Measurements from ENCODE around the gene C9orf50.
A peak's percentile ranks its signal among the peaks of the same experiment; 100 is the strongest.

C9orf50 gene

DNA sequence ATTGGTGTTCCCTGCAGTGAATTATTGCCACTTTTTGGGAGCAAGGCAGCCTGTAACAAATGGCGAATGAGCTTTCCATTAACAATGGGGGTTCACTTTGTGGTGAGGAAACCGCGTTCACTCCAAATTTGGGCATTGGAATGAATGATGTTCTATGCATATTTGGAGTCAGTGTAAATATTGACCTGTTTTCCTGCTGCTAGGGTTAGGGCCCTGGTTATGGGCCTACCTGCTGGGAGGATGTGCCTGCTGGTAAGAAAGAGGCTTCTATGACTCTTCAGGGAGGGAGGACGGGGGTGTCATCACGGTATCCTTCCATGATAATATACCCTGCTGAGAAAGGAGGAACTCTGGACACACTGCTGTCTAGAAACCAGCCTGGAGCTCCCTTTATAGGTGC is 29.0 kb downstream of the C9orf50 start:
- Histone ChIP-seq H3K9me3 (ENCODE audit: control insufficient read depth, low read length) (no peaks in the 10 kb centered on the region), H3K27me3 (ENCODE audit: control insufficient read depth, insufficient read depth, low read length, poor library complexity, severe bottlenecking) (peaks cover 3% of the 10 kb centered on the region), H3K4me1 (ENCODE audit: control insufficient read depth, insufficient read depth, low read length) (peaks cover 47% of the 10 kb centered on the region), H3K36me3 (ENCODE audit: control insufficient read depth, insufficient read depth, low read length) (no peaks in the 10 kb centered on the region), H3K27ac (ENCODE audit: insufficient read depth, low read depth, low read length, poor library complexity, severe bottlenecking) (no peak overlapping the region), H3K4me3 (ENCODE audit: insufficient read depth, low read depth, low read length) (no peak overlapping the region)
- WGBS, 2 experiments = 42 to 43% methylated on average over 5 of the region's 5 CpGs

DNA sequence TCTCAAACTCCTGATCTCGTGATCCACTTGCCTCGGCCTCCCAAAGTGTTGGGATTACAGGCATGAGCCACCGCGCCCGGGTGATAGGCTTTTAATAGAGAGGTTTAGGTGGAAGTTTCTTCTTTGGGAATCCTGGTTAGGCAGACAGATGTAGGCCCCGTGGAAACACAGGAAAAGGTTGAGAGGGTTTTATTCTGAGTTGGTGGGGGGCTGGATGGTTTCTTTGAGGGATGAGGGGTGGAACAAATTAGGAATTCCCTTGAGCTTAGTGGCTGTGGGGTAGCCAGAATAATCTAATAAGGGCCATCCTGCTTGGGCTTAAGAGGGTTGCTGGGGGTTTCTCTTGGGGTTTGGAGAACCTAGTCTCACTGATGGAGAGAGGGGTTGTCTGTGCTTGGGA is 30.4 kb downstream of the C9orf50 start:
- 49 to 61% methylated on average over 6 of the region's 6 CpGs for WGBS, 2 experiments
- peak overlapping the region; percentile 38 for H3K27ac ChIP-seq (ENCODE audit: insufficient read depth, low read depth, low read length, poor library complexity, severe bottlenecking)
- no peaks in the 10 kb centered on the region for H3K9me3 ChIP-seq (ENCODE audit: control insufficient read depth, low read length)
- peaks cover 3% of the 10 kb centered on the region for H3K27me3 ChIP-seq (ENCODE audit: control insufficient read depth, insufficient read depth, low read length, poor library complexity, severe bottlenecking)
- H3K4me3 ChIP-seq (ENCODE audit: insufficient read depth, low read depth, low read length) = no peak overlapping the region
- H3K36me3 ChIP-seq (ENCODE audit: control insufficient read depth, insufficient read depth, low read length) = no peaks in the 10 kb centered on the region
- peaks cover 39% of the 10 kb centered on the region for H3K4me1 ChIP-seq (ENCODE audit: control insufficient read depth, insufficient read depth, low read length)

DNA sequence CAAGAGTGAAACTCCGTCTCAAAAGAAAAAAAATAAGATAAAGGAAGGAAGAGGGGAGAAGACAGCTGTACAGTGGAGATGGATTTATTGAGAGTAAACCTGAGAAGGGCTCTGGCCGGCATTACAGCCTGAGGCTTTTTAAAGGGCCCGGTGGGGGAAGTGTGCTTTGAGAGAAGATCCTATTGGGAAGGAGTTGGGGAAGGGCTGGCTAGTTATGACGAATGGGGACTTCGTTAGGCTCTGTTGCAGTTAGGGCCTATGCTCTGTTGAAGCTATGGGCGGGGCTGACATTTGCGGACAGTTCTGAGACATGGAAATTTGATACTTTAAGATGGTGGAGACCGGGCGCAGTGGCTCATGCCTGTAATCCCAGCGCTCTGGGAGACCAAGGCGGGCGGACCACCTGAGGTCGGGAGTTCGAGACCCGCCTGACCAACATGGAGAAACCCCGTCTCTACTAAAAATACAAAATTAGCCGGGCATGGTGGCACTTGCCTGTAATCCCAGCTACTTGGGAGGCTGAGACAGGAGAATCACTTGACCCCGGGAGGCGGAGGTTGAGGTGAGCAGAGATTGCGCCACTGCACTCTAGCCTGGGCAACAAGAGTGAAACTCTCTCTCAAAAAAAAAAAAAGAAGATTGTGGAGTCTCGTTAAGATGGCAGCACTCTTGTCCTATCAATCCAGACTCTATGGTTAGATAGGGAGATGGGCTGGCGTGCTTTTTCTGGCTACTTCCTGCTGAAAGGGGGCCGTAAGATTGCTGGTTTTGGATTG is 33.2 kb downstream of the C9orf50 start:
- H3K27ac ChIP-seq (ENCODE audit: insufficient read depth, low read depth, low read length, poor library complexity, severe bottlenecking) = no peak overlapping the region
- no peaks in the 10 kb centered on the region for H3K9me3 ChIP-seq (ENCODE audit: control insufficient read depth, low read length)
- no peaks in the 10 kb centered on the region for H3K27me3 ChIP-seq (ENCODE audit: control insufficient read depth, insufficient read depth, low read length, poor library complexity, severe bottlenecking)
- H3K36me3 ChIP-seq (ENCODE audit: control insufficient read depth, insufficient read depth, low read length) = no peaks in the 10 kb centered on the region
- WGBS, 2 experiments = 85 to 87% methylated on average over 23 of the region's 23 CpGs
- H3K4me1 ChIP-seq (ENCODE audit: control insufficient read depth, insufficient read depth, low read length) = peaks cover 28% of the 10 kb centered on the region
- no peak overlapping the region for H3K4me3 ChIP-seq (ENCODE audit: insufficient read depth, low read depth, low read length)

DNA sequence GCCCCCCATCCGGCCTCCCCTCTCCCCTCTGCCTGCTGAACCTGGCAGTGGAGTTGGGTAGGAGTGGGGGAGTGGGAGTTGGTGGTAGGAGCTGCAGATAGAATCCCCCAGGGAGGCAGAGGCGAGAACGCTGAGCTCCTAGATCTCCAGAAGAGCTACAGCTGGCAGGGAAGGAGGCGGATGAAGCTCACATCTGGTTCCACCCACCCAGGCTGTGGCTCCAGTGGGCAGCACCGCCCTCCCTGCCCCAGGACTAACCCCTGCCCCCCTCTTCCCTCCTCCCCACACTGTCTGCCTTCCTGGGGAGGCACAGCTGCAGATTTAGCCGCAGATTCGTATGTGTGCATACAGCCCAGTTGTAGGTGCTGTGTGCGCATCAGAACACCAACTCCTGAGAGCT is 34.2 kb downstream of the C9orf50 start:
- Histone ChIP-seq H3K9me3 (ENCODE audit: control insufficient read depth, low read length) (no peaks in the 10 kb centered on the region), H3K4me1 (ENCODE audit: control insufficient read depth, insufficient read depth, low read length) (peaks cover 21% of the 10 kb centered on the region), H3K36me3 (ENCODE audit: control insufficient read depth, insufficient read depth, low read length) (no peaks in the 10 kb centered on the region), H3K4me3 (ENCODE audit: insufficient read depth, low read depth, low read length) (no peak overlapping the region), H3K27me3 (ENCODE audit: control insufficient read depth, insufficient read depth, low read length, poor library complexity, severe bottlenecking) (no peaks in the 10 kb centered on the region), H3K27ac (ENCODE audit: insufficient read depth, low read depth, low read length, poor library complexity, severe bottlenecking) (no peak overlapping the region)
- WGBS, 2 experiments = 81% methylated on average over 8 of the region's 8 CpGs

DNA sequence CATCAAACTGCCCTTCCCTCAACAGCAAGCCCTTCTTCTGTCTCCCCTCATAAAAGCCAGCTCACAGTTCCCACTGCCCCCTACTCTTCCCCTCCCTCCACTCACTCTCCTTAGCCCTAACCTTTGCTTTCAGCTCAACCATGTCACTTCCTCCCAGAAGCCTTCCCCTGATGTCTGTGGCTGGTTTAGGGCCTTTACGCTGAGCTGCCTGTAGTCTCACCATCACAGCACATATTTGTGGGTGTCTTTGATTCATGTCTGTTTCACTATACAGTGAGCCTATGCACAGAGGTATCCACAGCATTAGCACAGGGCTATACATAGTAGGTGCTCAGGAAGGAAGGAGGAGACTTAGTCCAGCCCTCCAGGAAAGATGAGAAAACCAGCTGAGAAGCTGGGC is 34.7 kb downstream of the C9orf50 start:
- Histone ChIP-seq H3K9me3 (ENCODE audit: control insufficient read depth, low read length) (no peaks in the 10 kb centered on the region), H3K36me3 (ENCODE audit: control insufficient read depth, insufficient read depth, low read length) (no peaks in the 10 kb centered on the region), H3K27me3 (ENCODE audit: control insufficient read depth, insufficient read depth, low read length, poor library complexity, severe bottlenecking) (no peaks in the 10 kb centered on the region), H3K4me1 (ENCODE audit: control insufficient read depth, insufficient read depth, low read length) (peaks cover 20% of the 10 kb centered on the region), H3K4me3 (ENCODE audit: insufficient read depth, low read depth, low read length) (no peak overlapping the region), H3K27ac (ENCODE audit: insufficient read depth, low read depth, low read length, poor library complexity, severe bottlenecking) (no peak overlapping the region)
- WGBS, 2 experiments = 86 to 100% methylated on average over 1 of the region's 1 CpG

DNA sequence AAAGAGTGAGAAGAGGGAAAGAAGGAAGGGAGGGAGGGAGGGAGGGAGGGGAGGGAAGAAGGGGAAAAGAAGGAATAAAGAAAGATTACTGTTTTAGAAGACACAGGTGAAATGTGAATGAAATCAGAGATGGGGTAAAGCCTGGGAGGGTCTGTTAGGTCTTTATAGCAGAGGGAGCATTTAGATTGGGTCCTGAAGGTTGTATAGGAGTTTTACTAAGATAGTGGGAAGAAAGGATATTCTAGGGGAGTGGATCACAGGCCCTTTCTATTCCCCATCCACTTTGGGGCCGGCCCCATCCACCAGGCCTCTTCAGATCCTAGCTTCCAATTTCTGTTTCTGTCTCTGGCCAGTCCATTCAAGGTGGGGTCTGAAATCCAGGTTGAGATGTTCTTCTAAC is 35.5 kb downstream of the C9orf50 start:
- peaks cover 14% of the 10 kb centered on the region for H3K4me1 ChIP-seq (ENCODE audit: control insufficient read depth, insufficient read depth, low read length)
- no peak overlapping the region for H3K4me3 ChIP-seq (ENCODE audit: insufficient read depth, low read depth, low read length)
- no peaks in the 10 kb centered on the region for H3K9me3 ChIP-seq (ENCODE audit: control insufficient read depth, low read length)
- H3K27me3 ChIP-seq (ENCODE audit: control insufficient read depth, insufficient read depth, low read length, poor library complexity, severe bottlenecking) = no peaks in the 10 kb centered on the region
- WGBS, 2 experiments = 92 to 100% methylated on average over 1 of the region's 1 CpG
- no peaks in the 10 kb centered on the region for H3K36me3 ChIP-seq (ENCODE audit: control insufficient read depth, insufficient read depth, low read length)
- H3K27ac ChIP-seq (ENCODE audit: insufficient read depth, low read depth, low read length, poor library complexity, severe bottlenecking) = no peak overlapping the region

DNA sequence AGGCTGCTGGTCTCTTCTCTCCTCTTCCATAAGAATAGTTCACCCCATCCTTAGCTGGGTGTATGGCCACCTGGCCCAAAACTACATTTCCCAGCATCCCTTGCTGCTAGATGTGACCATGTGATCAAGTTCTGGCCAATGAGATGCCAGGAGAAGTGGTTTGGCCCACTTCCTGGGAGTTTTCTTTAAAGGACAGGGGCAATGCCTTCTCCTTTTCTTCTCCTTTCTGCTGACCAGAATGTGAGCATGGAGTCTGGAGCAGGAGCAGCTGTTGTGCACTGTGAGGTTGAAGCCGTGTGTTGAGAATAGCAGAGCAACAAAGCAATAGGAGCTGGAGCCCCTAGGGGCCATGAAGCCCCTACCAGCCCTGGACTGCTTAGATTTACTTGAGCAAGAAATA is 36.8 kb downstream of the C9orf50 start:
- no peaks in the 10 kb centered on the region for H3K9me3 ChIP-seq (ENCODE audit: control insufficient read depth, low read length)
- H3K4me3 ChIP-seq (ENCODE audit: insufficient read depth, low read depth, low read length) = no peak overlapping the region
- H3K4me1 ChIP-seq (ENCODE audit: control insufficient read depth, insufficient read depth, low read length) = peaks cover 6% of the 10 kb centered on the region
- 76 to 84% methylated on average over 1 of the region's 1 CpG for WGBS, 2 experiments
- H3K27ac ChIP-seq (ENCODE audit: insufficient read depth, low read depth, low read length, poor library complexity, severe bottlenecking) = no peak overlapping the region
- H3K36me3 ChIP-seq (ENCODE audit: control insufficient read depth, insufficient read depth, low read length) = no peaks in the 10 kb centered on the region
- no peaks in the 10 kb centered on the region for H3K27me3 ChIP-seq (ENCODE audit: control insufficient read depth, insufficient read depth, low read length, poor library complexity, severe bottlenecking)

DNA sequence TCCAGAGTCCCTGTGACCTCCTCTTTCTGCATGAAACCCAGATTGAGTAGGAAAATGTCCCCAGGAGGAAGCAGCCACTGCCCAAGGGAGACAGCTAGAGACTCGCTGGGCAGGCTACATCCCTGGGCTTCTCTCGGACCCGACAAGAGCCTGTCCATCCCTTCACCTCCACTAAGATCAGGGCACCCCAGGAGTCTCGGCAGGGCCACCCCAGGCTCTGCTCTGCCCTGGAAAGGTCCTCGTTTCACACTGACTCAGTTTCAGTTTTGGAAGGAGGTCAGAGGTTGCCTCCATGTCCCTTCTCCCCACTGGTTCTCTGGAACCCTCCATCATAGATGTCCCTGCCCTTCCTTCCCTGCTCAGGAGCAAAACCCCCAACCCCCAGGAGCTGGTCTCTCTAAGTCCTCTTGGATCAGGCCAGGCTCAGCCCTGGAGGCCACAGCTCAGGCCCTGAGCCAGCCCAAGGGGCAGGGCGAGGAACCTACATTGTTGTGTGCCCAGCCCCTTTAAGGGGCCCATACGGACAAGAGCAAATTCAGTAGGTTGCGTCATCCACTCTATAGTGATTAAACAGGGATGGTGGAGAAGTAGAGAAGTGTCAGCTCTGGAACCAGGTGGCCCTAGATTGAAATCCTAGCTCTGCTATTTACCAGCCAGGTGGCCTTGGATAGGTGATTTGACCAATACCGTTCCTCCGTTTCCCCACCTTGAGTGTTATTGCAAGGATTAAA is 37.4 kb downstream of the C9orf50 start:
- H3K36me3 ChIP-seq (ENCODE audit: control insufficient read depth, insufficient read depth, low read length) = no peaks in the 10 kb centered on the region
- H3K27me3 ChIP-seq (ENCODE audit: control insufficient read depth, insufficient read depth, low read length, poor library complexity, severe bottlenecking) = no peaks in the 10 kb centered on the region
- H3K9me3 ChIP-seq (ENCODE audit: control insufficient read depth, low read length) = no peaks in the 10 kb centered on the region
- peaks cover 5% of the 10 kb centered on the region for H3K4me1 ChIP-seq (ENCODE audit: control insufficient read depth, insufficient read depth, low read length)
- H3K4me3 ChIP-seq (ENCODE audit: insufficient read depth, low read depth, low read length) = no peak overlapping the region
- H3K27ac ChIP-seq (ENCODE audit: insufficient read depth, low read depth, low read length, poor library complexity, severe bottlenecking) = no peak overlapping the region
- 81 to 82% methylated on average over 9 to 10 of the region's 10 CpGs for WGBS, 2 experiments

DNA sequence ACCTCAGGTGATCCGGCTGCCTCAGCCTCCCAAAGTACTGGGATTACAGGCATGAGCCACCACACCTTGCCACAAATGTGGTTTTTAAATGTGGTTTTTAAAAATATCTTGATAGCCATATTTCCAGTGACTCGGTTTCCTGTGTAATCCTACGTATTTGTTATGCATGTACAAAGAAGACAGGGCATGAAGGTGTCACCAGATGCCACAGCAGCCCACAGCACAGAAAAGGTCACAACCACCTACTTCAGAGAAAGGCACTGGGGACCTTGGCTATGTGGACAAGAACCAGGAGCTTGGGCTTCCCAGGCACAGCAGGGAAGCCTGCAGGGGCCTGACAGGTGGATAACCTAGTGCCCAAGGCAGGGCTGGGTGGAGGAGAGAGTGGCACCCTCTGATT is 38.0 kb downstream of the C9orf50 start:
- Histone ChIP-seq H3K36me3 (ENCODE audit: control insufficient read depth, insufficient read depth, low read length) (no peaks in the 10 kb centered on the region), H3K27me3 (ENCODE audit: control insufficient read depth, insufficient read depth, low read length, poor library complexity, severe bottlenecking) (no peaks in the 10 kb centered on the region), H3K4me1 (ENCODE audit: control insufficient read depth, insufficient read depth, low read length) (peaks cover 6% of the 10 kb centered on the region), H3K27ac (ENCODE audit: insufficient read depth, low read depth, low read length, poor library complexity, severe bottlenecking) (no peak overlapping the region), H3K9me3 (ENCODE audit: control insufficient read depth, low read length) (no peaks in the 10 kb centered on the region), H3K4me3 (ENCODE audit: insufficient read depth, low read depth, low read length) (no peak overlapping the region)
- 89 to 96% methylated on average over 3 of the region's 3 CpGs for WGBS, 2 experiments

DNA sequence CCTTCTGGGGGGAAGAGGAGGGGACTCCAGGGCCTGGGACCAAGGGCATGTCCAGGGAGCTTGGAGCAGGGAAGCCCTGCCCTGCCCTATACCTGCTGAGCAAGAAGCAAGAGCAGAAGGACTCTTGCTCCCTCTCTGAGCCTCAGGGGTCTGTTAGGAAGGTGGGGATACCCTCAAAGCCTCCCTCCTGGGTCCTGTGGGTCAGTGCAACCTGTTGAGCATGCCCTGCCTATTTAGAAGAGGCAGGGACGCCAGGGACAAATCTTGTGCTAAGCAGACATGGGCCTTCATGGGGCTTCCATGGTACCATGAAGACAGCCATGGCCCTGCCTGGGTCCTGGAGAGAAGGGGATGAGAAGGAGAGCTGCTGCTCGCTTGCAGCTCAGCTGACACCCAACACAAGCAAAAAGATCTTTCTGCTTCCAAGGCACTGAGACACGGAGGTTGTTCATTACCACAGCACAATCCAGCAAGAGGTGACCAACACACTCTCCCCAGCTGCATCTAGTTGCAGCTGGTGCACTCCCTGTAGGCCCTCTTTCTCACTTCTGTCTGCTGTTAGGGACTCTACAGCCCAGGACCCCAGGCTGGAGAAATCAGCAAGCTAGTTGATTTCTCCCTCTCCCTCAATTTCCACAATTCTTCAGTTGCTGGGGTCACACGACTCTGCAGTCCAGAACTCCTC is 39.3 kb downstream of the C9orf50 start:
- whole genome bisulfite sequencing, 2 experiments = 74 to 80% methylated on average over 4 of the region's 4 CpGs

More for the DNA sequence above, 39.3 kb downstream of the C9orf50 start:
- H3K36me3 ChIP-seq (ENCODE audit: control insufficient read depth, insufficient read depth, low read length) = no peaks in the 10 kb centered on the region
- H3K4me1 ChIP-seq (ENCODE audit: control insufficient read depth, insufficient read depth, low read length) = peaks cover 6% of the 10 kb centered on the region
- no peak overlapping the region for H3K4me3 ChIP-seq (ENCODE audit: insufficient read depth, low read depth, low read length)
- no peaks in the 10 kb centered on the region for H3K27me3 ChIP-seq (ENCODE audit: control insufficient read depth, insufficient read depth, low read length, poor library complexity, severe bottlenecking)
- no peak overlapping the region for H3K27ac ChIP-seq (ENCODE audit: insufficient read depth, low read depth, low read length, poor library complexity, severe bottlenecking)
- H3K9me3 ChIP-seq (ENCODE audit: control insufficient read depth, low read length) = no peaks in the 10 kb centered on the region
